ENCODE measurements around the gene TRIM15. TPM values are rescaled to one million over a fixed set of nuclear protein-coding genes. Genes with fewer than 3 reads are reported as not detected.

TRIM15 gene
- total RNA-seq, 2 experiments from 2014 or later, result not detected

- POLR2A ChIA-PET, result no interaction called here
These were observed 20.7 kb upstream of the TRIM15 start for GRCh38 chr6:30142665-30143064.

GRCh38 chr6:30143780-30144179 lies 19.6 kb upstream of the TRIM15 start:
- POLR2A ChIA-PET, result no interaction called here
- CTCF ChIA-PET, result interaction anchor here (1.2 to 1.5 kb wide), 2 partner anchors 13 to 41 kb away, joined by 3 to 4 read pairs; no protein-coding TSS in a partner anchor

More at GRCh38 chr6:30142665-30143064, 20.7 kb upstream of the TRIM15 start:
- CTCF ChIA-PET, result interaction anchor here (0.7 to 1.5 kb wide), 2 partner anchors 18 to 40 kb away, joined by 3 read pairs; no protein-coding TSS in a partner anchor

GRCh38 chr6:30144811-30145210 lies 18.5 kb upstream of the TRIM15 start:
- CTCF ChIA-PET, result interaction anchor here (1.2 kb wide), 1 partner anchor 14 kb away, joined by 4 read pairs; no protein-coding TSS in a partner anchor

GRCh38 chr6:30145818-30146217 lies 17.5 kb upstream of the TRIM15 start:
- ChIA-PET CTCF (no interaction called here), POLR2A (no interaction called here)

More at GRCh38 chr6:30144811-30145210, 18.5 kb upstream of the TRIM15 start:
- POLR2A ChIA-PET, result no interaction called here

- ChIA-PET POLR2A (no interaction called here), CTCF (interaction anchor here (1.6 kb wide), 1 partner anchor 16 kb away, joined by 6 read pairs; no protein-coding TSS in a partner anchor)
These were observed 16.2 kb upstream of the TRIM15 start for GRCh38 chr6:30147096-30147495.

GRCh38 chr6:30149234-30149633 lies 14.1 kb upstream of the TRIM15 start:
- ChIA-PET CTCF (interaction anchor here (1.2 kb wide), 1 partner anchor 18 kb away, joined by 4 read pairs; no protein-coding TSS in a partner anchor), POLR2A (no interaction called here)

- CTCF ChIA-PET, result interaction anchor here (1.2 kb wide), 1 partner anchor 19 kb away, joined by 4 read pairs; no protein-coding TSS in a partner anchor
- POLR2A ChIA-PET, result no interaction called here
These were observed 13.3 kb upstream of the TRIM15 start for GRCh38 chr6:30149858-30150550.

GRCh38 chr6:30150671-30151395 lies 12.5 kb upstream of the TRIM15 start:
- ChIA-PET POLR2A (no interaction called here), CTCF (interaction anchor here (1.2 kb wide), 1 partner anchor 20 kb away, joined by 4 read pairs; no protein-coding TSS in a partner anchor)

- CTCF ChIA-PET, result interaction anchor here (1.0 kb wide), 1 partner anchor 413 kb away, joined by 3 read pairs; no protein-coding TSS in a partner anchor
- POLR2A ChIA-PET, result no interaction called here
These were observed 11.8 kb upstream of the TRIM15 start for GRCh38 chr6:30151580-30151979.

GRCh38 chr6:30152016-30152673 lies 11.2 kb upstream of the TRIM15 start:
- CTCF ChIA-PET, result interaction anchor here (1.0 kb wide), 1 partner anchor 414 kb away, joined by 3 read pairs; no protein-coding TSS in a partner anchor
- POLR2A ChIA-PET, result no interaction called here

GRCh38 chr6:30152910-30153610 lies 10.3 kb upstream of the TRIM15 start:
- ChIA-PET POLR2A (no interaction called here), CTCF (no interaction called here)

- POLR2A ChIA-PET, result no interaction called here
These were observed 9.3 kb upstream of the TRIM15 start for GRCh38 chr6:30154061-30154460.

GRCh38 chr6:30154709-30155519 lies 8.4 kb upstream of the TRIM15 start:
- POLR2A ChIA-PET, result no interaction called here

More at GRCh38 chr6:30154061-30154460, 9.3 kb upstream of the TRIM15 start:
- CTCF ChIA-PET, result no interaction called here

GRCh38 chr6:30155520-30156261 lies 7.7 kb upstream of the TRIM15 start:
- ChIA-PET CTCF (no interaction called here), POLR2A (no interaction called here)

More at GRCh38 chr6:30154709-30155519, 8.4 kb upstream of the TRIM15 start:
- CTCF ChIA-PET, result interaction anchor here (0.6 kb wide), 1 partner anchor 11 kb away, joined by 3 read pairs; no protein-coding TSS in a partner anchor

- POLR2A ChIA-PET, result no interaction called here
These were observed 7.1 kb upstream of the TRIM15 start for GRCh38 chr6:30156262-30156599.

GRCh38 chr6:30156774-30157173 lies 6.6 kb upstream of the TRIM15 start:
- CTCF ChIA-PET, result interaction anchor here (0.8 kb wide), 1 partner anchor 54 kb away, joined by 4 read pairs; no protein-coding TSS in a partner anchor

More at GRCh38 chr6:30156262-30156599, 7.1 kb upstream of the TRIM15 start:
- CTCF ChIA-PET, result no interaction called here

GRCh38 chr6:30157581-30157980 lies 5.8 kb upstream of the TRIM15 start:
- POLR2A ChIA-PET, result no interaction called here
- CTCF ChIA-PET, result interaction anchor here (0.8 kb wide), 1 partner anchor 55 kb away, joined by 4 read pairs; no protein-coding TSS in a partner anchor

More at GRCh38 chr6:30156774-30157173, 6.6 kb upstream of the TRIM15 start:
- POLR2A ChIA-PET, result no interaction called here

- ChIA-PET POLR2A (no interaction called here), CTCF (interaction anchor here (1.1 kb wide), 1 partner anchor 27 kb away, joined by 5 read pairs; no protein-coding TSS in a partner anchor)
These were observed 5.3 kb upstream of the TRIM15 start for GRCh38 chr6:30157999-30158398.

Measured in activated CD8-positive, alpha-beta memory T cell treated with anti-CD3 and anti-CD28 coated beads for 36 hours (primary cell).